Stimulated activated CD4-positive, alpha-beta T cell treated with anti-CD3 and anti-CD28 coated beads, Interleukin-15, amount 100 ng/mL, for 1 hour (primary cell): ENCODE data around the gene LYSMD3.

ENCODE experiments used
- DNase-seq, 2 donors: peaks; one replicate each; pipeline ENCODE4 v3.0.0-alpha.2; 2020; ENCODE audit warnings: low read depth in 1 of 2, low spot score in 1 of 2

LYSMD3 gene

DNA sequence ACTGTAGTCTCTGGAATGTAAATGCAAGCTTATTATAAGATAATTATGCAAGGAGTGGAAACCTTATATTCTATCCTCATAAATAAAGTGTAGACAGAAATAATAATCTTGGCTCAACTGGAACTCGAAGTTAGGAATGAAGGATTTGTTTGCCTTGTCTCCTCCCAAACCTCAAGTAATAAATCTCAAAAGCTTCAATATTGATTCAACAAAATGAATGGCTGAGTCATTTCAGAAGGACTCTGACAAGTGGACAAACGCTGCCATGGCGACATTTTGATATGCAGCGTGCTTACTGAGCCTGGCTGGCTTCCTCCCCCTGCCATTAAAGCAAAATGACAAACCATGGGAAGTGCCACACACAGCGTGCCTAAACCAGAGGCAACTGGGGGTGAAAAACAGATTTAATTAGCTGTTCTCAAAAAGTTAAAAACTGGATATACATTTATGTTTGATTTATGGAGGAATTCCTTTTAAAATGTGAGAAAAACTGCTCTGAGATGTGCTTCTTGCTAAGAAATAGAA lies 18.7 kb upstream of the LYSMD3 start:
- no peak for DNase-seq

- DNase-seq: no peak
Measured at GRCh38 chr5:90547072-90547536, 17.7 kb upstream of the LYSMD3 start.

- DNase-seq: no peak
Measured at GRCh38 chr5:90546216-90546837, 16.9 kb upstream of the LYSMD3 start.

DNA sequence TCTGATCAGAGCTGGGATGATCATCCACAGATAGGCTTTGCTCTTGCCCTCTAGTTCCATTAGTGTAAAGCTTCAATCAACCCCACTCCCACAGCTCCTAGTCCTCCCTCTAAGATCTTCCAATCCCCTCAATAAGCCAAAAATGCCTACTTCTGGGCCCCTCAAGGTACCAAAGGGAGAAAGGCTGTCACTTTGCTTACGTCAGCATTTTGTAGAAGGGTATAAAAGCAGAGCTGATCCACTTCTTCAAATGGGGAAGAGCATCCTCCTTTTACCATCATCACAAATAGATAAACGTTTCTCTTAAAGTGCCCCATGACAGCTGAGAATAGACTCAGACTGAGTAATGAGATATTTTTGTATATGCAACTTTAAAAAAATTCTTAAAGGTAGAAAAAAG lies 16.1 kb upstream of the LYSMD3 start:
- no peak for DNase-seq

- no peak for DNase-seq
Measured at GRCh38 chr5:90542827-90543519, 13.6 kb upstream of the LYSMD3 start.

- DNase-seq: no peak
Measured at GRCh38 chr5:90534922-90535321, 5.5 kb upstream of the LYSMD3 start.

DNA sequence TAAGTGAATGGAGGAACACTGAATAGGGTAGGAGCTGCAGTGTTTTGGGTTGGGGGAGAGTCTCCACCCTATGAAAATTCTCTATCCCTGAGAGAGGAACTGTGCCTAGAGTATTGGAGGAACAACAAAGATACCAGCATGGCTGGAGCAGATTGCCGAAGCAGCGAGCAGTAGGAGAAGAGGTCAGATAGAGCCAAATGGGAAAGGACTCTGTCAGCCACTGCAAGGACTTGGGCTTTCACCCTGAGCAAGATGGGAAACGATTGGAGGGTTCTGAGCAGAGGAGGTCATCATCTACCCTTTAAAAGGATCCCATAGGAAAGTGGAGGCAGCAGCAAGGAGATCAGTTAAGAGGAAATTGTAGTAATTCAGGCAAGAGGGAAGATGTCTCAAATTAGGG lies 4.4 kb upstream of the LYSMD3 start:
- DNase-seq: no peak

GRCh38 chr5:90530736-90531487 lies 1.5 kb upstream of the LYSMD3 start:
- DNase-seq: no peak

DNA sequence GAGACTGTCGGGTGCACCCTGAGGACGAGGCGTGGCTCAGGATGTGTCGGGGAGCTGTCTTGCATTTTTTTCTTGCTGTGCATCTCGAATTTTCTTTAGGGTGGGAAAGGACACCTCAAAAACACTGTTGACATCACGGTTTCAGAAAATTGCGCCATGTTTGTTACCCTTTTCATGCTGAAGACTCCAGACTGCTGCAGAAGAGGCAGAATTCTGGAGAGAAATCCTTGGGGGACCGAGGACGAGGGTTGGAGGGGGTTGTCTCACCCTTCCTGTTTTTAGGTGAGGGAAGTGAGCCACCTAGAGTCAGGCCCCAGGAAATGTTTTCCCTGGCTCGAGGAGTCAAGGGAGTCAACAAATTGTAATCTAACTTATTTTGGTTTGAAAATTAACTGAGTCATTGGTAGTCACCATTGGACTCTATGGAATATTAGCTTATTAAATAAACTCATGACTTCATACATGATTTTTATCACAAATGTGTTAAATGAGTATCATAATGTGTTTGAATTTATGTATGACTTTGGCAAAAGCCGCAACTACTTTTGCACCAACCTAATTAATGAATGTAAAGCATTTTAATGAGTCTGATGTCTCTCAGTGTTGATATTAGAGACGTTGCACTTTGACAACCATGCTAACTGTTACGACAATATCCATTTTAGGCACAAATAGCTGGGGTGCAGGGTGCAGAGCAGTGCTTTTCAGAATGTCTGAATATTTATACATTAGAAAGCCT lies 724 bp upstream of the LYSMD3 start:
- peak in 1 of 2 donors; percentile 12 for DNase-seq

GRCh38 chr5:90528601-90529193 lies 687 bp downstream of the LYSMD3 start:
- DNase-seq: no peak

DNA sequence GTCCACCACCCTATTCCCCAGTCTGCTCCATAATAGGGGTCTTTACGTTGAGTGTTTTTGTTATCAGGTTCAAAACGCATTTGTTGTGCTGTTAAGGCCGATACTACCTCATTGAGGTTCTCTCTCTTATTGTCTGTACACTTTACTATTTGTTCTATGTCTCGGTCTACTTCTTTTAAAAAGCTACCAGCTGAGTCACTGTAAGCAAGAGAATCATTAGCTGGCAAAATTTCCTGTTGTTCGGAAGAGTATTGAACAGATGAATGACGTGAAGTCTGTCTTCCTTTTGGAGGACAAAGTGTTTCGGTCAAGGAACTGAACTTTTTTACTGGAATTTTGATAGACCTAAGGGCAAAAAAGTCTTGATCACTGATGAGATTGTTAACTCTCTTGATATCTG lies 10.3 kb downstream of the LYSMD3 start:
- no peak for DNase-seq

- DNase-seq: no peak
Measured at GRCh38 chr5:90518661-90519060, 10.7 kb downstream of the LYSMD3 start.

GRCh38 chr5:90514520-90514919 lies 14.9 kb downstream of the LYSMD3 start:
- DNase-seq: no peak

DNA sequence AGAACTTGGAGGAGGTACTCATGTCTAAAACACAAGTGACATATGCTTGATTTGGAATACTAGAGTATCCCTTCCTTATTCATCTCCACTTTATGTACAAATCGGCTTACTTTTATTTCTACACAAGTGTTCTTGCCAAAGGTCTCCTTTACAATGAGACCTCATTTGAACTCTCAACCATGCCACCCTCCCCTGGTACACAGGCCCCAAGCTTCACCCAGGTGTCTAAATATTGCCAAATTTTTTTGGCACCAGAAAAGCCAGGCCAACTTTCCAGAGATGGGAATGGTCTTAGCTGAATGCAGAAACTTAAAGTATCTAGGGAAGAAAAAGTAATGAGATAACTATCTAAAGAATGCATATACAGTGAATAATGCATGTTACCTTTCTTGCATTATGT lies 18.9 kb downstream of the LYSMD3 start:
- DNase-seq: no peak

DNA sequence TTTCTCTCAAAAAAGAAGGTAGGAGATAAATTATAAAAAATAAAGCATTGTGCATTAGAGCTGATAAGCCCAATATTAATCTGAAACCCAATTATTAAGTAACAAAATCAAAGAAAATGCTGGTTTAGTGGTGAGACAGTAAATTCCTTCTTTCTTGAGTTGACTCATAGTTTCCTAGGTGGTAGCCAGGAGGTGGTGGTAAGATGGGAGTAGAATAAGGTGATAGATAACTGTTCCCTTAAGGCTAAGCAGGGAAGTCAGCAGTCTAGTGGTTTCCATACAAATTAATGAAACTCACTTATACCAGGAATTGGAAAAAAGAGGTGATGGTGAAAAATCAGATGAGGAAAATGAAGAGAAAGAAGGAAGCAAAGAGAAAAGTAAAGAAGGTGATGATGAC lies 23.2 kb downstream of the LYSMD3 start:
- DNase-seq: no peak

DNA sequence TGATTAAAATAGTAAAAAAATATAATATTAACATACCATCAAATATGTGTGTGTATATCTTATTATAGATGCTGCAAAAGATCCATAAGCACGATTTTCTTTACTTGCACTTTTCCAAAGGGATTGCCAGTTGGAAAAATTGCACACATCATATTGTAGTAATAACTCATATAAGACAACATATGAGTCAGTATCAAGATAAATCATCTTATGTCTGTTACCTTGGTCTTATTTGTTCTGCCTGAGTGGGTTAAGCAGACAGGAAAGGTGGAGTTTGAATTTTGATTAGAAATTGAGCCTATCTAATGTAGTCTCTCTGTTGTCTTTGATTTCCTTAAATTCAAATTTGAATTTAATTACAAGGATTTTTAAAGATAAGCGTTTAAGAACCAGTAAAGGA lies 24.6 kb downstream of the LYSMD3 start:
- no peak for DNase-seq

GRCh38 chr5:90503596-90503995 lies 25.8 kb downstream of the LYSMD3 start:
- no peak for DNase-seq

GRCh38 chr5:90495146-90495545 lies 34.2 kb downstream of the LYSMD3 start:
- no peak for DNase-seq

GRCh38 chr5:90494043-90494442 lies 35.3 kb downstream of the LYSMD3 start:
- DNase-seq: no peak

DNA sequence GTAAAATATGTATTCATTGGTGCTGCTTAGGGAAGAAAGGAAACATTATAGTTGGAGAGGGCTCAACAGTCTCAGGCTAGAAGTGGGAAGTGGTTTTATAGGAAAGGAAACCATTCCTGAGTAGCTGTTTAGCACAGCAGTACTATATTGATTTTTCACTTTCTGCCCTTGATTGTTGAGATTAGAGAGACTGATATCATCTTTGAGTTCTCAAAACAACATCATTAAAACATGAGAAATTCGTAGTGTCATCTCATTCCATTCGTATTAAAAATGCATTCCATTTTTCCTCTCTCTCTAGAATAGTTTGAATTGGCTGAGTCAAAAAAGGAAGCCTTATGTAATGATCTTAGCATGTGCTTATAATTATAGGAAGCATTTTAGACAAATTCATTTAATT lies 40.6 kb downstream of the LYSMD3 start:
- no peak for DNase-seq

DNA sequence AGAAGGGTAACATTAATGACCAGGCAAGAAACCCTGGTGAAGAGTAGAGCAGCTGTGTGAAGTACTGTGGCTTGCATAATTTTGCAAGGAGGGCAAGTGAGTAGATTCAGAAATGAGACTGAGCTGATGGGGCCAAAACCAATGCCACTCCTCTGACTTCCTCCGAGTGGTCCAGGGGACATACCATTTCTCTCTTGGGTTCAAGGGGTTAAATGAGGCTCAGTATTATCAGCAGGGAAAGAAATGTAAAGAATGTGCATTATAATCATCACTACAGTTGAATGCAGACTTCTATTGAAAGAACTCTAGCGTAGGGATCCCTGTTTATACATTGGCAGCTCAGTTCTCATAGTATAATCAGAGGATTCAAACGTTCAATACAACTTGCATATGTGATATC lies 44.8 kb downstream of the LYSMD3 start:
- no peak for DNase-seq
